Osteoblast (primary cell): ENCODE results near the gene CHPF. TPM values are rescaled to one million over a fixed set of nuclear protein-coding genes. Genes with fewer than 3 reads are reported as not detected.

Source experiments
- DNase-seq: peaks from one replicate; pipeline ENCODE4 v3.0.0; 2011; ENCODE audit warnings: low spot score, mixed read lengths; ENCODE audit not compliant: insufficient read length; ENCODE audit errors: missing footprints
- H2AFZ ChIP-seq: 2 replicates; pipeline ENCODE4 v1.6.0; 2011; ENCODE audit warnings: mild to moderate bottlenecking, low read length
- H3K27ac ChIP-seq: 2 replicates; pipeline ENCODE4 v1.5.1; 2011; ENCODE audit warnings: mild to moderate bottlenecking, low read depth, low read length, moderate library complexity
- H3K27me3 ChIP-seq: 2 replicates; pipeline ENCODE4 v1.6.0; 2012; ENCODE audit warnings: mild to moderate bottlenecking, control low read depth, inconsistent platforms, low read length, moderate library complexity; ENCODE audit not compliant: insufficient read depth
- H3K36me3 ChIP-seq: 2 replicates; pipeline ENCODE4 v1.5.1; 2011; ENCODE audit warnings: mild to moderate bottlenecking, low read length, control low read depth, moderate library complexity; ENCODE audit not compliant: insufficient read depth
- H3K4me1 ChIP-seq: 2 replicates; pipeline ENCODE4 v1.5.1; 2011; ENCODE audit warnings: mild to moderate bottlenecking, low read length, control low read depth, moderate library complexity; ENCODE audit not compliant: insufficient read depth
- H3K4me2 ChIP-seq: 2 replicates; pipeline ENCODE4 v1.6.0; 2011; ENCODE audit warnings: mild to moderate bottlenecking, low read length; ENCODE audit not compliant: insufficient read depth
- H3K4me3 ChIP-seq: fragments of 200-600 bp; sonication (generic); 3 replicates; pipeline ENCODE4 v1.5.1; 2012; ENCODE audit warnings: mild to moderate bottlenecking, low read length, inconsistent platforms; ENCODE audit not compliant: insufficient read depth
- H3K79me2 ChIP-seq: 2 replicates; pipeline ENCODE4 v1.6.0; 2012; ENCODE audit warnings: mild to moderate bottlenecking, low read length, control low read depth, inconsistent platforms; ENCODE audit not compliant: insufficient read depth
- H3K9me3 ChIP-seq: 2 replicates; pipeline ENCODE4 v1.5.1; 2011; ENCODE audit warnings: low read depth, low read length, control low read depth
- H4K20me1 ChIP-seq: 2 replicates; pipeline ENCODE4 v1.6.0; 2012; ENCODE audit warnings: mild to moderate bottlenecking, low read length, control low read depth; ENCODE audit not compliant: insufficient read depth
- CTCF ChIP-seq: IDR thresholded peaks from 2 replicates; pipeline ENCODE4 v1.5.1; 2011; ENCODE audit warnings: mild to moderate bottlenecking, low read depth, low read length, moderate library complexity; ENCODE audit errors: extremely low read depth
- total RNA-seq: library from RNA; depleted of rRNA; stranded (reverse); fragments of >200 nt; gene quantifications from 2 replicates; pipeline ENCODE4 v1.2.3, GENCODE V29; 2012

The CHPF gene
- total RNA-seq, 1 donor: 192 TPM

DNA sequence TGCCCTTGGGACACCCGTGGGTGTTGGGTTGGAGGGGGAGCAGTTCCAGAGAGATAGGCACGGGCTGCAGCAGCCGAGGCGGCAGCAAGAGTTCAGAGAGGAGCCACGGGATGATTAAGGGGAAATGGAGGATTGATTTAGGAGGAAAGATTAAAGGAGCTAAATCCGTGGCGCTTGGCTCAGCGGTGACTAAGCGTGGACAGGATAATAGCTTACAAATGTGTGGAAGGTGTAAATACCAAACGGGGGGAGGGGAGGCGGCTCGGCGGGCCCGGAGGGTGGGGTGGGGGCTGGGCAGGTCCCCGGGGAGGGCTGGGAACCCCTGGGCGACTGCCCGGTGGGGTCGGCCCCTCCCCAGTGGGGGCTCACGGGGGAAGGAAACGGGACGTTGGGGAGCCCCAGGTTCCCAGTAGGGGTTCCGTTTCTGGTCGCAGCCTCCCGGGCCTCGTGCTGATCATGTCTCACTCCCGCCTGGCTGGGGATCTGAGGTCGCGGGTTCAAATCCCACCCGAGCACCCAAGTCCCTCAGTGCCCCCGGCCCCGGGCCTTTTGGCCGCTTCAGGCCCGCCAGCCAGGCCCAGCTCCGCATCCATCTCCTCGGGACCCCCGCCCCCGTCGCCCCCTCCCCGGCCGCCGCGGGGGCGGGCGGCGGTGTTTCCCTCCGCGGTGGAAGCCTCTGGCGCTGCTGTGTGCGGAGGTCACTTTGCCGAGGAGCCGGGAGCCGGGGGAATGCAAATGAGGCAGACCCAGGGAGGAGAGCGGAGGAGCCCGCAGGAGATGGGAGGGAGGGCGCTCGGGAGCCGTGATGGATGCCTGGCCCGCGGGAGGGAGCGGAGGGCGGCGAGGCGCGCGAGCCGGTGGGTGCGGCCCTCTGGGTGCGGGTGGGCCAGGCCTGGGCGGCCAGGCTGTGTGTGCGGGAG is 21.2 kb downstream of the CHPF start:
- peaks cover 13% of the 10 kb centered on the region for H3K27me3 ChIP-seq
- peaks cover 16% of the 10 kb centered on the region for H3K4me1 ChIP-seq
- H3K27ac ChIP-seq: peak overlapping the region; percentile 54
- peak overlapping the region; percentile 65 for H3K4me3 ChIP-seq
- H3K79me2 ChIP-seq: no peaks in the 10 kb centered on the region
- H2AFZ ChIP-seq: no peak overlapping the region
- DNase-seq: peak; percentile 97
- peak overlapping the region; percentile 71 for H3K4me2 ChIP-seq
- H3K9me3 ChIP-seq: no peaks in the 10 kb centered on the region
- no peak for TF ChIP-seq CTCF
- H3K36me3 ChIP-seq: no peaks in the 10 kb centered on the region
- no peaks in the 10 kb centered on the region for H4K20me1 ChIP-seq

DNA sequence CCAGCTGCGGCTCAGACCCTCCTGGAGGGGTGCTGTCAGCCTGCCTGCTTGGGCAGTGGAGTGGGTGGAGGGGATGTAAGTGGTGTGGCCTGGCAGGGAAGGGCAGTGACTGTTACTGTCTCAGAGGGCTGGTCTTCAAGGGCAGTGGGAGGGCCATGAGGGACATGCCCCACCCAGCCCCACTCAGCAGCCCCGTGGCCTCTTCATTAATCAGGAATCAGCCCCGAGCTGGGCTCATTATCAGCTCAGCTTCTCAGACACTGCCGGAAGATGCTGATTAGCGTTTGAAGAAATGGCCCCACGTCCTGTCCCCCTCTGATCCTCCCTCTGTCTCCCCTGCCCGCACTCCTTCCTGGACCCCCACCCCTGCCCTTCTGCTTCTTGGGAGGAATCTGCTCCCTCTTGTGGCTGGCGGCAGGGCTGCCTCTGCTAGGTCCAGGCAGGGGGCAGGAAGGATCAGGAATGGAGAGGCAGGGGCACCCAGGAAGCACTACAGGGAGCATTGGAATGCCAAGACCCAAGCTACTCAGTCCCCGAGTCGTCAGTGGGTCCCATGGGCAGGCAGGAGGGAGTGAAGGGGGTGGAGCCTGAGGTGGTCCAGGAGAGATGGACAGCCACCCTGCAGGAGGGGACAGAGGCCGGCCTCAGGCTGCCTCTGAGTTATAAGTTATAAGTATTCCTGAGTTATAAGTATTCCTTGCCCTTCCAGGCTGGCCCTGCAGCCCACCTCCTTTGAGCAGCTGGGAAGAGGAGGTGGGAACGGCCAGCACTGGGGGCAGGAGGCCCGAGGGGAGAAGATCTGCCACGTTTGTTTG is 22.3 kb downstream of the CHPF start:
- Histone ChIP-seq H3K9me3 (no peaks in the 10 kb centered on the region), H3K4me1 (peaks cover 16% of the 10 kb centered on the region), H3K4me3 (peak overlapping the region; percentile 45), H4K20me1 (no peaks in the 10 kb centered on the region), H3K79me2 (no peaks in the 10 kb centered on the region), H3K27ac (peak overlapping the region; percentile 54), H2AFZ (peak overlapping the region; percentile 85), H3K36me3 (no peaks in the 10 kb centered on the region), H3K27me3 (peaks cover 7% of the 10 kb centered on the region), H3K4me2 (peak overlapping the region; percentile 71)
- peak; percentile 96 for DNase-seq
- TF ChIP-seq CTCF: peak; percentile 75

DNA sequence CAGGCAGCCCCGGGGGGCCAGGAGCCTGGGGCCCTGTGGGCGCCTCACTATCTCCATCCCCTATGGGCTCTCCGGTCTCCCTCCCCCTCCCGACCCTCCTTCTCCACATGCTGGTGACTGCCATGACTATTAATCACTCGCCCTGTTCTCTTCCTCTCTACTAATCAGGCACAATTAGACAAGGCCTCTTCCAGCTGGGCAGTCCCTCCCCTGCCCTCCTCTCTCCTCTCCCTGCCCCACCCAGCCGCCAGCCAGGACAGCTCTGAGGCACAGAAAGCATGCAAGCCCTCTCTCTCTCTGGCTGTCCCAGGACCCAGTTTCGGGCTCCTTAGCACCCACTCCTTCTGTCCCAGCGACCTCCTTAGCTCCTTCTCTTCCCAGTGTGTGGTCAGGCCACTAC is 23.5 kb downstream of the CHPF start:
- no peak overlapping the region for H3K4me2 ChIP-seq
- no peak for TF ChIP-seq CTCF
- no peaks in the 10 kb centered on the region for H4K20me1 ChIP-seq
- H3K27ac ChIP-seq: no peak overlapping the region
- H2AFZ ChIP-seq: no peak overlapping the region
- H3K4me1 ChIP-seq: peaks cover 16% of the 10 kb centered on the region
- peaks cover 14% of the 10 kb centered on the region for H3K27me3 ChIP-seq
- peak; percentile 86 for DNase-seq
- H3K36me3 ChIP-seq: no peaks in the 10 kb centered on the region
- H3K4me3 ChIP-seq: no peak overlapping the region
- no peaks in the 10 kb centered on the region for H3K9me3 ChIP-seq
- no peaks in the 10 kb centered on the region for H3K79me2 ChIP-seq

DNA sequence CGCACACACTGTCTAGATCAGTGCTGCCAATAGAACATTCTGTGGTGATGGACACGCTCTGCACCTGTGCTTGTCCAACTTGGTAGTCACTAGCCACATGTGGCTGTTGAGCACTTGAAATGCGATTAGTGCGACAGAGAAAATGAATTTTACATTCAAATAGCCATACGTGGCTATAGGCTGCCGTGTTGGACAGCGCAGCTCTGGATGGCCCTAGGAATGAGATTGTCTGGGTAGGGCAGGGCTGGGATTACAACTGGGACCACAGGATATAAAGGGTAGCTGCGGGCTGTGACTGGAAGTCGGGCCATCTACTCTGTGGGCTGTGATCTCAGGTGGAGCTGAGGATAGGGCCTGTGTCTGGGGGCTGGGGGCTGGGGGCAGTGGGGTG is 24.1 kb downstream of the CHPF start:
- no peak for DNase-seq

More for the DNA sequence above, 24.1 kb downstream of the CHPF start:
- peaks cover 15% of the 10 kb centered on the region for H3K27me3 ChIP-seq
- H4K20me1 ChIP-seq: no peaks in the 10 kb centered on the region
- H3K4me1 ChIP-seq: peaks cover 16% of the 10 kb centered on the region
- H3K4me3 ChIP-seq: no peak overlapping the region
- no peaks in the 10 kb centered on the region for H3K79me2 ChIP-seq
- no peak for TF ChIP-seq CTCF
- no peaks in the 10 kb centered on the region for H3K36me3 ChIP-seq
- H2AFZ ChIP-seq: no peak overlapping the region
- no peak overlapping the region for H3K27ac ChIP-seq
- H3K4me2 ChIP-seq: no peak overlapping the region
- H3K9me3 ChIP-seq: no peaks in the 10 kb centered on the region
